Fibroblast of skin of abdomen (primary cell): ENCODE data around the gene CYP3A4.
"Not testable (repeated sequence)": the region's sequence is repeated elsewhere in the genome, so short reads cannot be mapped to it uniquely, and the experiment has no call there.

Experiments used
- DNase-seq: peaks from one replicate; pipeline ENCODE4 v3.0.0-alpha.2; 2013

Gene CYP3A4

GRCh38 chr7:99751322-99752052 lies 32.5 kb downstream of the CYP3A4 start:
- DNase-seq = not testable (repeated sequence)

DNA sequence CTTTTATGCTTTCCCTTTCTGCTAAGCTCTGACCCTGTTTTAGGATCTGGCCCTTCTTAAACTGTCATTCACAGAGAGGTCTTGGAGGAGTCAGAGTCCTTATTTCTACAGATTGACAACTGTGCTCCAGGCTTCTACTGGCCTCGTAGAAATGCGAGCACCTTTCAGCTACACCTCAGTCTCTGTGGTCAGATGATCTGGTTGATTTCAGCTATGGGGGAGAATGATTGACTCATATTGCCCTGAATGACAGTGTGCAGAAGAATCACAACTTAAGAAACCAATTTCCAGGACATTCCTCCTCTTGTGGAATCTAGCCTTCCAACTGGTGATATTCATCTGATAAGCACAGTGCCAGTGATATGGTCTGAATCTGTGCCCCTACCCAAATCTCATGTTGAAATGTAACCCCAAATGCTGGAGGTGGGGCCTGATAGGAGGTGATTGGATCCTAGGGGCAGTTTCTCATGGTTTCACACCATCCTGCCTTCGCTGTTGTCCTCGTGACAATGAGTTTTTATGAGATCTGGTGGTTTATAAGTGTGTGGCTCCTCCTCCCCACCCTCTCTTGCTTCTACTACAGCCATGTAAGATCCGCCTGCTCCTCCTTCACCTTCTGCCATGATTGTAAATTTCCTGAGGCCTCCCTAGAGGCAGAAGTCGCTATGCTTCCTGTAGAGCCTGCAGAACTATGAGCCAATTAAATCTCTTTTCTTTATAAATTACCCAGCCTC lies 35.0 kb downstream of the CYP3A4 start:
- no peak for DNase-seq

GRCh38 chr7:99746915-99747314 lies 37.1 kb downstream of the CYP3A4 start:
- not testable (repeated sequence) for DNase-seq

DNA sequence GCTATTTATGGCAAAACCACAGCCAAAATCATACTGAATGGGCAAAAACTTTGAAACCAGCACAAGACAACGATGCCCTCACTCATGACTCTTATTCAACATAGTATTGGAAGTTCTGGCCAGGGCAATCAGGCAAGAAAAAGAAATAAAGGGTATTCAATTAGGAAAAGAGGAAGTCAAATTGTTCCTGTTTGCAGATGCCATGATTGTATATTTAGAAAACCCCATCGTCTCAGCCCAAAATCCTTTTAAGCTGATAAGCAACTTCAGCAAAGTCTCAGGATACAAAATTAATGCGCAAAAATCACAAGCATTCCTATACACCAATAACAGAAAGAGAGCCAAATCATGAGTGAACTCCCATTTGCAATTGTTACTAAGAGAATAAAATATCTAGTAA lies 38.6 kb downstream of the CYP3A4 start:
- not testable (repeated sequence) for DNase-seq

GRCh38 chr7:99742737-99743394 lies 41.1 kb downstream of the CYP3A4 start:
- DNase-seq = no peak

DNA sequence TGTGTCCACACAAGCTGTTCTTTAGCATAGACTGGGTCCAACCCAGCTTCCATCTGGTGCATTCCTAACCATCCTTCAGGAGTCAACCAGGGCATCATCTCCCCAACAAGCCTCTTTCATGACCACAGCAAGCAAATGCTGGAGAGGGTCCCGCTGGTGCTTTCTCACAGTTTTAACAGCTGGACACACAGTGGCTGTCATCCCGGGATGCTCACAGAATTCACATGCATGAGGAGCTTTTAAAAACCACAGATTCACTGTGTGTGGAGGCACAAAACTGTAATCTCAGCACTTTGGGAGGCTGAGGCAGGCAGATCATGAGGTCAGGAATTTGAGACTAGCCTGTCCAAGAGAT lies 42.6 kb downstream of the CYP3A4 start:
- no peak for DNase-seq

DNA sequence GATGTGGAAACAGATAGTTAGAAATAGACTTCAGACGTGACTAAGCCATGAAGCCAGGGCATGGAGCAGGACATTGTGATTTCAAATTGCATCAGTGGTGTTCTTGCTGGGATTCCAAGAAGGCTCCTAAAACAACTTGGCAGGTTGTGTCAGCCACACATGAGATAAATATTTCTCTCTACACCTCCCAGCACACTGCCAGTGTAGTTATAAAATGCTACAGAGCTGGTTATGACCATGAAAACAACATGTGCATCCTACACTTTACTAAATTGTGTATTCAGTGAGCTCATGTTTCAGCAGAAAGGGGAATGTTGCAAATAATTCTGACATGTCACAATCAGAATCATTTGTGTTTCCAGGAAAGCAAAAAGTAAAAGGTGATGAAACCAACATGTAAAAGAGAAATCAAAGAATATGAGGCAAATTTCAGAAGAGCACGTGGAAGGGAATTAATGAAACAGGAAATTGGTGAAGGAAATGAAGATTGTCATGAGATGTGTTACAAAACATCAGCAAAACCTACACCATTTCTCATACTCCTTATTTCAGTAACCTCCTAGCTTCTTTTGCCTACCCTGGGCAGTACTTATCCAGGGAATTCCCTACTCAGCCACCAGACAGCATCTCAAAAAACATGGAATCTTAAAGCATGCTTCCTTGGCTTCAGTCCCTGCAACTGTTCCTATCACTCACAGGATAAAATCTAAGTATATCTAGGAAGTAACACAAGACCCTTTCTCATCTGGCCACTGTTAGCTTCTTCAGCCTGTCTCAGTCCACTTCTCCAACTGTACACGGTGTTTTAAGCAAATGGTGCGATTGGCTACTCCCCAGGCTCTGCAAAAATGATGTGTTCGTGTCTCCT lies 43.2 kb downstream of the CYP3A4 start:
- DNase-seq = peak; percentile 53

GRCh38 chr7:99739699-99740572 lies 44.0 kb downstream of the CYP3A4 start:
- DNase-seq = no peak

DNA sequence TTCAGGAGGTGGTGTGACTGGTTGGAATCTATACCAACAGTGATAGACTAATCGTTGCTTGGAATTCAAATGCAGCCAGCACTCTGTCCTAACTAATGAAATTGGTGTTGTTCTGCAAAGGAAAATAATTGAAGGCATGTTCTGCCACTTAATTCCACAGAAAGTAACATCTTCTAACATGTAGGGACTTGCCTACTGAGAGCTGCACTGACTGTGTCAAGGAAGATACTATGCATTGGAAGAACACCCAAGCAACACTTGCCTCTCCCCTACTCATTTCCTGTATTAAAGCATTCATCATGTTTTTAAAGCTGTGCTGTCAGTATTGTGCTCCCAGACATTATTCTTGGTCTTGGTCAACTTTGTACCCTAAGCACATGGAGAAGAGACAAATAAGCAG lies 46.3 kb downstream of the CYP3A4 start:
- DNase-seq = peak; percentile 13

DNA sequence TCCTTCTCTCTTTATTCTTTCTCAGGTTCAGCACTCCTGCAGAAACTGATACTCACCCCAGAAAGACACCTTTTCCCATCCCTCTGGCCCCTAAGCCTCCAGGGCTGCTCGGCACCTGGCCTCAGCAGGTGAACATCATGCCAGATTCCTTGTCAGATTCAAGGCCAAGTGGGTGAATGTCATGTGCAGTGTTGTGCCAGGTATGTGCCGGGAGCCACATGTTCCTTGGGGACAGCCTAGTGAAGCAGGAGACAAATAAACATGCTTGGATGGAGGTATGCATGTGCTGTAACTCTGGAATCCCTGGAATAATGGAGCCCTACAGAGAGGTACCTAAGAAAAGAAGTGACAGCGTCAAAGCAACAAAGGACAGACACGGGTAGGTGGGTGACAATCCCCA lies 47.3 kb downstream of the CYP3A4 start:
- not testable (repeated sequence) for DNase-seq

DNA sequence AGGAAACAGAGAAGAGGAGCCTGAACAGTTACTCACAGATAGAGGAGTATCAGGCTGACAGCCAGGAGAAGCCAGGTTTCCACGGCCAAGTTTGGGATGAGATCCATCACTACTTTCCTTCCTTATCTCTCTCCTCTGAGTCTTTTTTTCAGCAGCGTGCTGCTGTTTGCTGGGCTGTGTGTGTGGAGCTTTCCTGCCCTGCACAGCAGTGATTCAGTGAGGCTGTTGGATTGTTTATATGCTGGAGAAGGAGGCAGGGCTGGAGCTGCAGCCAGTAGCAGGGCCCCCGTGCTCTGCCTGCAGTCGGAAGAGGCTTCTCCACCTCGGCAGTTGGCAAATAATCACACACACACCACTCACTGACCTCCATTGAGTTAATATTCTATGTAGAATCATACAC lies 49.0 kb downstream of the CYP3A4 start, which contains the start of gene CYP3A7:
CYP3A7 (minus strand) TSS at position 210 of the 400 bp plus-strand sequence; CDS start at position 107, 103 bp downstream.
- no peak for DNase-seq

GRCh38 chr7:99733448-99733847 lies 50.5 kb downstream of the CYP3A4 start:
- DNase-seq = no peak

- no peak for DNase-seq
These were observed 51.0 kb downstream of the CYP3A4 start for GRCh38 chr7:99733003-99733402.

- no peak for DNase-seq
These were observed 52.2 kb downstream of the CYP3A4 start for GRCh38 chr7:99731638-99732374.

- DNase-seq = no peak
These were observed 53.0 kb downstream of the CYP3A4 start for GRCh38 chr7:99730992-99731391.

- DNase-seq = no peak
These were observed 53.7 kb downstream of the CYP3A4 start for GRCh38 chr7:99730238-99730810.

GRCh38 chr7:99729486-99730237 lies 54.3 kb downstream of the CYP3A4 start:
- DNase-seq = no peak

DNA sequence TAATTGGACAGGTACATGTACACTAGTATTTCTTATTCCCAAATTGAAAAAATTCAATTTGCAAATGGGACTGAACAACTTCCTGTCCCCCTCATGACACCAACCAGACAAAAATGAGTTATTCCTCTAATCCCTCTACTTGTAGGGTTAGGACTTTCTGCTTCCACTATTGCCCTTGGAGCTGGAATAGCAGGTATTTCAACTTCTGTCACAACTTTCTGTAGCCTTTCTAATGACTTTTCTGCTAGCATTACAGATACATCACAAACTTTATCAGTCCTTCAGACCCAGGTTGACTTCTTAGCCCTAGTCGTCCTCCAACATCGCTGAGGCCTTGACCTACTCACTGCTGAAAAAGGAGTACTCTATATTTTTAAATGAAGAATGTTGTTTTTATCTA lies 55.4 kb downstream of the CYP3A4 start:
- DNase-seq = no peak

DNA sequence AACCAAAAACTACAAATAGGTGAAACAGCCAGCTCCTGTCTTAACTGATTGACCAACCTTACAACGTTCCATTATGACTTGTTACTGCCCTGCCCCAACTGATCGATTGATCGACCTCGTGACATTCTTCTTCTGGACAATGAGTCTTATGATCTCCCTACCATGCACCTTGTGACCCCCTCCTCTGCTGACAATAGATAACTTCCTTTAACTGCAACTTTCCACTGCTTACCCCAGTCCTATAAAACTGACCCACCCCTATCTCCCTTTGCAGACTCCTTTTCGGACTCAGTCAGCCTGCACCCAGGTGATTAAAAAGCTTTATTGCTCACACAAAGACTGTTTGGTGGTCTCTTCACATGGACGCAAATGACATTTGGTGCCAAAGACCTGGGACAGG lies 60.8 kb downstream of the CYP3A4 start:
- not testable (repeated sequence) for DNase-seq
